Subcutaneous adipose tissue (tissue), 4 donors: ENCODE measurements around the gene PAF1. TPM values are rescaled to one million over a fixed set of nuclear protein-coding genes. Genes with fewer than 3 reads are reported as not detected.

ENCODE experiments used
- total RNA-seq, 4 donors: library from RNA; depleted of rRNA; stranded (reverse); fragments of >200 nt; gene quantifications; one replicate each; pipeline ENCODE4 v1.1.0, GENCODE V29; 2016
- TF ChIP-seq, protein P1 (sequence below): fragments of 450-650 bp; IDR thresholded peaks from one replicate; pipeline ENCODE4 v1.5.1; 2016; ENCODE audit warnings: low read depth, mild to moderate bottlenecking, control low read depth, antibody characterized with exemption, moderate library complexity

Gene PAF1
- total RNA-seq, 4 donors from 2014 or later: 24.3 to 32.4 (median 30.2) TPM

- TF ChIP-seq, protein P1, sequence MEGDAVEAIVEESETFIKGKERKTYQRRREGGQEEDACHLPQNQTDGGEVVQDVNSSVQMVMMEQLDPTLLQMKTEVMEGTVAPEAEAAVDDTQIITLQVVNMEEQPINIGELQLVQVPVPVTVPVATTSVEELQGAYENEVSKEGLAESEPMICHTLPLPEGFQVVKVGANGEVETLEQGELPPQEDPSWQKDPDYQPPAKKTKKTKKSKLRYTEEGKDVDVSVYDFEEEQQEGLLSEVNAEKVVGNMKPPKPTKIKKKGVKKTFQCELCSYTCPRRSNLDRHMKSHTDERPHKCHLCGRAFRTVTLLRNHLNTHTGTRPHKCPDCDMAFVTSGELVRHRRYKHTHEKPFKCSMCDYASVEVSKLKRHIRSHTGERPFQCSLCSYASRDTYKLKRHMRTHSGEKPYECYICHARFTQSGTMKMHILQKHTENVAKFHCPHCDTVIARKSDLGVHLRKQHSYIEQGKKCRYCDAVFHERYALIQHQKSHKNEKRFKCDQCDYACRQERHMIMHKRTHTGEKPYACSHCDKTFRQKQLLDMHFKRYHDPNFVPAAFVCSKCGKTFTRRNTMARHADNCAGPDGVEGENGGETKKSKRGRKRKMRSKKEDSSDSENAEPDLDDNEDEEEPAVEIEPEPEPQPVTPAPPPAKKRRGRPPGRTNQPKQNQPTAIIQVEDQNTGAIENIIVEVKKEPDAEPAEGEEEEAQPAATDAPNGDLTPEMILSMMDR: no peak
Measured at GRCh38 chr19:39411081-39411831, 20.4 kb upstream of the PAF1 start.

DNA sequence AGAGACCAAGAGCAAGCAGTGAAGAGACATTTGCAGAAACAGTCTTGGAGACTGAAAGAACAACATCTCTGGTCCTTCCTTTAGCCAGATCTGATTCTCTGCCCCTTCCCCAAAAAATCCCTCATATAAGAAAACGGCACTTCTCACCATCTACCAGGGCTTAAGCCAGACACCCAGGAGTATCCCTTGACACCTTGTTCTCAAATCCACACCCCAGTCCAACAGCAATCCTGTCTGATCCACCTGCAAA is 19.9 kb upstream of the PAF1 start:
- TF ChIP-seq, protein P1: no peak

GRCh38 chr19:39410017-39410830 is 19.3 kb upstream of the PAF1 start:
- TF ChIP-seq, protein P1: no peak

DNA sequence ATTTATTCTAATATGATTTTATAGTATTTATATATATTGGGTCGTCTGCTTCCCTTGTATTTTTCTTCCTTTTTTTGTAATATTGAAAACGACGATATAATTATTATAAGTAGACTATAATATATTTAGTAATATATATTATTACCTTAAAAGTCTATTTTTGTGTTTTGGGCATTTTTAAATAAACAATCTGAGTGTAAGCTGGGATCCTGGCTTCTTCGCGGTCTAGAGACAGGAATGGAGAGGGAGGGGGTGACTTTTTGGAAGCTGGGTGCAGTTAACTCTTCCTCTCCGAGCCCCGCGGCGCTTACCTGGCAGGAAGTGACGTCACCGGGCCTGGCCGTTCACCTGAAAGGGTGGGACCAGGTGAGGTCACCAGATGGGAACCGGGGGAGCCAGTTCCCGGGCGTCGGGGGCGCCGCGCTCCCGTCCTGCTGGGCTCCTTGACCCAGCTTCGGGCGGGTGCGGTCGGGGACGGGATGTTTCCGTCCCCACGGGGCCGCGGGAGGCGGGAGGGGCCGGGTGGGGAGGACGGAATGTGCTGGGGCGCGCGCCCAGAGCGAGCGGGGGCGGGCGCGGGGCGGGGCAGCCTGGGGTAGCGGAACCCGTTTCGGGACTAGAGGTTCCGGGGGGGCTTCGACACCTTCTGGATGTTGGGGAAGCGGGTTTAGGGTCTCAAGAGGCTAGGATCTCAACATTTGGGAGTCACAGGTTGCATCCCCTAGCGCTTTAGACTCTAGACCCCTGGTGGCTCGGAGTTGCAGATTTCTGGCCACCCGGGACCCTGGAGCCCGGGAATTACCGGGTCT is 18.5 kb upstream of the PAF1 start:
- TF ChIP-seq, protein P1: no peak

- TF ChIP-seq, protein P1: no peak
Measured at GRCh38 chr19:39408392-39409207, 17.7 kb upstream of the PAF1 start.

- TF ChIP-seq, protein P1: no peak
Measured at GRCh38 chr19:39407660-39408391, 16.9 kb upstream of the PAF1 start.
